Duodenal mucosa (tissue), 2 donors: ENCODE measurements around the gene TEKT3.

Experiments used
- H3K27ac ChIP-seq: one replicate; pipeline ENCODE4 v1.7.0; 2013; ENCODE audit warnings: low read depth, low read length
- H3K27me3 ChIP-seq, 2 donors: one replicate each; pipeline ENCODE4 v1.7.0; 2013; ENCODE audit warnings: low read length in 2 of 2, control low read depth in 1 of 2; ENCODE audit not compliant: insufficient read depth in 2 of 2, control insufficient read depth in 1 of 2
- H3K36me3 ChIP-seq, 2 donors: one replicate each; pipeline ENCODE4 v1.7.0; 2013; ENCODE audit warnings: low read length in 2 of 2, control low read depth in 1 of 2; ENCODE audit not compliant: insufficient read depth in 2 of 2, control insufficient read depth in 1 of 2
- H3K4me1 ChIP-seq, 2 donors: one replicate each; pipeline ENCODE4 v1.7.0; 2013; ENCODE audit warnings: low read length in 2 of 2, control low read depth in 1 of 2; ENCODE audit not compliant: insufficient read depth in 2 of 2, control insufficient read depth in 1 of 2
- H3K4me3 ChIP-seq, 2 donors: one replicate each; pipeline ENCODE4 v1.7.0; 2013; ENCODE audit warnings: low read length in 2 of 2, low read depth in 1 of 2
- H3K9ac ChIP-seq, 2 donors: one replicate each; pipeline ENCODE4 v1.7.0; 2013; ENCODE audit warnings: low read length in 2 of 2, low read depth in 1 of 2
- H3K9me3 ChIP-seq, 2 donors: one replicate each; pipeline ENCODE4 v1.7.0; 2013; ENCODE audit warnings: low read length in 2 of 2, control low read depth in 1 of 2; ENCODE audit not compliant: control insufficient read depth in 1 of 2

Gene TEKT3

DNA sequence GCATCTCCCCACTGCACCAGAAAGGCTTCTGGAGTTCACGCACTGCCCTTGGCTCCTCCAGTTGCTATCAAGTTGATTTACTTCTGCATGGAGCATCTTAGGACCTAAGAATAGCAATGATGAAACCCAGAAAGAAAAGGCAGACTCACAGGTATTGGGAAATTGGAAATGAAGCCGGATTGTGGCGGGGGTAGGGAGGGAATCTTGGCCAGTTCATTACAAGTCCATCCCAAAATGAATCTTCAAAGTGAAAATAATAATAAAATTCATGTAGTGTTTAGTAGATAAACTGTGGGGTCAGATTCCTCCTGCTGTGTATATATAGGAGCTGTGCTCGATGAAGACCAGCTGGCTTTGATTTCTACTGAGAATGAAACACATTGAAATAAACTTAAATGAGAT lies 33.7 kb downstream of the TEKT3 start:
- no peaks in the 10 kb centered on the region for H3K27me3 ChIP-seq
- H3K36me3 ChIP-seq: no peaks in the 10 kb centered on the region
- H3K9ac ChIP-seq: no peak overlapping the region
- H3K4me1 ChIP-seq: no peaks in the 10 kb centered on the region
- H3K9me3 ChIP-seq: no peaks in the 10 kb centered on the region
- H3K27ac ChIP-seq: no peak overlapping the region
- H3K4me3 ChIP-seq: no peak overlapping the region

DNA sequence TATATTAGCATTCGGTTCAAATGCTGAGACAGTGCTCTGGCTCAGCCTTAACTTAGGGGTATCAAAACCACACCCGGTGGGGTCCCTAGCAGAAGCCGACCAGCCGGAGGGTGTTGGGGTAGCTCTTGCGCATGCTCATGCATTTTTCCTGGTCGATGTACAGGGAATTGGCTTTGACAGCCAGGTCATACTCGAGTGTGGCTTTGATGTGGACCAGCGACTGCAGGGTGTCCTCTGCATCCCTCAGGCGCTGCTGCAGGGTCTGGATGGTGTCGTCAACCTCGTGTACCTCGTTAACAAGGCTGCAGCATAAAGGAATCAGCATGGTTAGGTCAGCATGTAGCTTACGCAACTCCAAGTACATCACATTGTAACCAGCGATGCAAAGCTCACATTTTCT lies 37.5 kb downstream of the TEKT3 start:
- Histone ChIP-seq H3K36me3 (no peaks in the 10 kb centered on the region), H3K4me1 (no peaks in the 10 kb centered on the region), H3K4me3 (no peak overlapping the region), H3K27ac (no peak overlapping the region), H3K9ac (no peak overlapping the region), H3K9me3 (no peaks in the 10 kb centered on the region), H3K27me3 (no peaks in the 10 kb centered on the region)

DNA sequence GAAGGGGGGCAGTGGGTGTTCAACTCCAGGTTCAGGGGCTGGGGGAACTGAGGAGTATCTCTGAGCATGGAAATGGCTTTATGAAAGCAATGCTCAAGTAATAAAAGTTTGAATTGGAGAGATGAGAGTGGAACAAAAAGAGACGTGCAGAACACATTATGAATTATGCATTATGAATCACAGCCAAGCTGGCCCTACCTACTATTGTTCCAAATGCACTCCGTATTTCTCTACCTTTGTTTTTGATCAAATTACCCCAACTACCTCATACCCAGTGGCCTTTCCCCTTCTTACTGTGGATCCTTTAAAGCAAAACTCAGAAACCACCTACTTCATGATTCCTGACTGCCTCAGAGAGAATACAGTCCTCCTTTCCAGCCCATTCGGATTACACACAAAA lies 38.1 kb downstream of the TEKT3 start:
- no peak overlapping the region for H3K9ac ChIP-seq
- H3K27ac ChIP-seq: no peak overlapping the region
- no peaks in the 10 kb centered on the region for H3K36me3 ChIP-seq
- no peaks in the 10 kb centered on the region for H3K4me1 ChIP-seq
- H3K4me3 ChIP-seq: no peak overlapping the region
- H3K27me3 ChIP-seq: no peaks in the 10 kb centered on the region
- no peaks in the 10 kb centered on the region for H3K9me3 ChIP-seq

DNA sequence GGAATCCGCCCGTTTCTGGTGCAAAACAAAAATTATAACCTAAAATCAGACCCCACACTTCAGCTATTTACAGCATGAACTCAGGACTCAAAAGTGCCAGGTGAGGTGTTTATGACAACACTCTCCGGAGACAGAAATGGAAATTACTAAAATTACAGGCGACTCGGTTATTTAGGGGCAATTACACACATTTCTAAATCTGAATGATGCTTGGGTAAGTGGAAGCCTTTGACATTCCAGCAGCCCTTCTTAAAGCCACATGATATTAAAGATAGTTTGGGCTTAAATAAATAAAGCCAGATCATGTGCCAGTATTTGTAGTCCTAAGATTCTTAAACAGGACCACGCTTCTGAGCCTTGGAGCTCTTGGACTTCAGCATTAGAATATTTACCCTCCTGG lies 39.6 kb downstream of the TEKT3 start:
- Histone ChIP-seq H3K36me3 (no peaks in the 10 kb centered on the region), H3K27ac (no peak overlapping the region), H3K9me3 (no peaks in the 10 kb centered on the region), H3K27me3 (no peaks in the 10 kb centered on the region), H3K9ac (no peak overlapping the region), H3K4me1 (no peaks in the 10 kb centered on the region), H3K4me3 (no peak overlapping the region)

DNA sequence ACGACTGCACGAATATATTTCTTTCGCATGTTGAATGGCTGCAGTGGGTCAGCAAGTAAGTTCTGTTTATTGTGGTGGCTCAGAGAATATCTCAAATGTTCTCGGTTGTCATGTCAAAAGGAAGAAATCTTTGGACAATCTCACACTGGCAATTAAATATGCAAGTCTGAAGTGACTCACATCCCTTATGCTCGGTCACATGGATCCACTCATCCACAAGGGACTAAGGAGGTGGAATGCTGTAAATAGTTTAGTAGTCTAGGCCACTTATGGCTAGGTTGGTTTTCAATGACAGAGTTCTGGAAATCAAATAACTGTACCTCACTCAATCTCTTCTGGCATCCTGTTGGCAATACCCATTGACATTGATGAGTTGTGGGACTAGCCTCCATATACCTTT lies 43.2 kb downstream of the TEKT3 start:
- no peaks in the 10 kb centered on the region for H3K27me3 ChIP-seq
- H3K9me3 ChIP-seq: no peaks in the 10 kb centered on the region
- no peak overlapping the region for H3K9ac ChIP-seq
- no peaks in the 10 kb centered on the region for H3K4me1 ChIP-seq
- no peaks in the 10 kb centered on the region for H3K36me3 ChIP-seq
- no peak overlapping the region for H3K27ac ChIP-seq
- no peak overlapping the region for H3K4me3 ChIP-seq

DNA sequence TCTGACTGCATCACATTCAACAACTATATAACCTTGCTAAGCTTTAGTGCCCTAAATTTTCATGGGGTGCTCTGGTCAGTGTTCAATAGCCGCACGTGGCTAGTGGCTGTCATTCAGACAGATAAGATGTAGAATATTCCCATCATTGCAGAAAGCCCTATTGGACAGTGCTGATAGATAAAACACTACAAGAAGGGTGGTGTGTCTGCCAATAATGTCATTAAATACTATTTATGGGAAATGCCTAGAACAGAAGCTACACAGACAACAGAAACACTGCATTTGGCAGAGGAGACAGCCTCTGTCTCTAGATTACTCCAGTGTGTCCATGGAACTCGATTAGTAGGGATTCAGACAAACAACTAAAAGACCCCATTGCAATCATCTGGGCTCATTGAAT lies 47.8 kb downstream of the TEKT3 start:
- no peaks in the 10 kb centered on the region for H3K4me1 ChIP-seq
- H3K27me3 ChIP-seq: no peaks in the 10 kb centered on the region
- H3K9ac ChIP-seq: no peak overlapping the region
- no peaks in the 10 kb centered on the region for H3K36me3 ChIP-seq
- no peak overlapping the region for H3K27ac ChIP-seq
- H3K4me3 ChIP-seq: no peak overlapping the region
- H3K9me3 ChIP-seq: no peaks in the 10 kb centered on the region

DNA sequence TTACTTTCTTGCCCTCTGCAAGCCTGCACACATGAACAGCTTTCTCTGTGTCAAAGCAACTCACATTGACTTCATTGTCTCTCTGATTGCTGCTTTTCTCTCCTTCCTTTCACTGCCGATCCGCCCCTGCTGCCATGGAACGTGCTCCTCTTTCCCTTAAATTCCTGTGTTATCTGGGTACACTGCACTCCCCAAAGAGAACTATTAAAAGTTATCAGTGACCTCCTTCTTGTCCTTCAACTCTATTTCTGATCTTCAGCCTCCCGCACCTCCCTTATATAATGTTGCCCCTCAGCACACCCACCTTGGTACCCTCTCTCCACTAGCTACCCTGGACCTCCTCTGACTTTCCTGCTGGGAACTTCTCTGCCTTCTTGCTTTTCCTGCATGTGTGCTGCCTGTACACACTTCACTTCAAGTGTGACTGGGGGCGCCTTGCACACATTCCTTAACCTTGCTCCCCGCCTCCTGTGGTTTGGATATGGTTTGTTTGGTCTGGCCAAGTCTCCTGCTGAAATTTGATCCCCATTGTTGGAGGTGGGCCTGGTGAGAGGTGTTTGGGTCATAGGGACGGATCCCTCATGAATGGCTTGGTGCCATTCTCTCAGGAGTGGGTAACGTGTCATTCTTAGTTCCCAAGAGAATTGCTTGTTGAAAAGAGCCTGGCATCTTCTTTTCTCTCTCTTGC lies 49.6 kb downstream of the TEKT3 start:
- Histone ChIP-seq H3K9ac (no peak overlapping the region), H3K9me3 (no peaks in the 10 kb centered on the region), H3K36me3 (no peaks in the 10 kb centered on the region), H3K27ac (no peak overlapping the region), H3K4me3 (no peak overlapping the region), H3K4me1 (no peaks in the 10 kb centered on the region), H3K27me3 (no peaks in the 10 kb centered on the region)

DNA sequence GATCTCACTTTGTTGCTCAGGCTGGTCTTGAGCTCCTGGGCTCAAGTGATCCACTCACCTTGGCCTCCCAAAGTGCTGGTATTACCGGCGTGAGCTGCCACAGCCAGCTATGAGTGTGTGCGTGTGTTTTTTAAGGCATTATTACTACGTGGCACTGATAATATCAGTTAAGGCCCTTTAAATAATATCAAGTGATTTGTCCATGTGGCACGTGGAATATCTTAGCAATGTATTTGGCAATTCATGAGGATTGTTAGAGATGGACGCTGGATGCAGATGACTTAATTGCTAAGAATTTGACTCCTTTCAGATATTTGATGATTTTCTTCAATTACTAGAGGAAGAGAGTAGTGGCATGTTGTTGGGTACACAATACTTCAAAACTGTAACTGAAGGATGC lies 50.8 kb downstream of the TEKT3 start:
- H3K36me3 ChIP-seq: no peaks in the 10 kb centered on the region
- H3K27me3 ChIP-seq: no peaks in the 10 kb centered on the region
- H3K4me3 ChIP-seq: no peak overlapping the region
- H3K27ac ChIP-seq: no peak overlapping the region
- H3K4me1 ChIP-seq: no peaks in the 10 kb centered on the region
- no peak overlapping the region for H3K9ac ChIP-seq
- H3K9me3 ChIP-seq: no peaks in the 10 kb centered on the region

DNA sequence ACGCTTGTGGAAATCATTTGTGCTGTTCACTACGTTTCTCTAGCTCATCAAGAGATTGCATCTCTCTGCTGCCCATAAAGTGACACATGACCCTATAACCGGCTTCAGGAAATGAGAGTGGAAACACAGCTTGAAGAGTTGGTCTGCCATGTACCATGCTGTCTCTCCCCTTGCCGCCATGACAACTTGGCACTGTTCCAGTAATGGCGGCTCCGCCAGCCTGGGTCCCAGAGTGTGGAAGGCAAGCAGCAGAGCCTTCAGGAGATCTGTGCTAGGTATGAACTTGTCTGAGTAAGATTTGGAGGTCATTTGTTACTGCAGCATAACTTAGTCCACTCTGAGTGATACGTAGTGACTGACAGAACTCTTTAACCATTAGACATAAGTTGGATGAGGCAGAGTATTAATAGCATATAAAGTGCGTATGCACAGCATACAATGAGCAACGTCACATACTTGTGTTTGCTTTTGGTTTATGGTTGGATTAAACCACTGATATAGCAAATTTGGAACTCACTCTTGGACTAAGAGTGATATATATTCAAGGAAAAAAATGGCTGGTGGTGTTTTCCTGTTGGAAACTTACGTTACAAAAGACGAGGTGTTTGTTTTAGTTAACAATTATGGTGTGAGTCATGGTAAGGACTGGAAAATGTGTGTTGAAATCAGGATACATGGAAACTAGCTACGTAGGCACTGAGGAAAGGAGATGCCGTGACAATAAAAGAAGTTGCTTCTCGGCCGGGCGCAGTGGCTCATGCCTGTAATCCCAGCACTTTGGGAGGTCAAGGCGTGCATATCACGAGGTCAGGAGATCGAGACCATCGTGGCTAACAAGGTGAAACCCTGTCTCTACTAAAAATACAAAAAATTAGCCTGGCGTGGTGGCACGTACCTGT lies 51.9 kb downstream of the TEKT3 start:
- Histone ChIP-seq H3K27me3 (no peaks in the 10 kb centered on the region), H3K4me3 (no peak overlapping the region), H3K27ac (no peak overlapping the region), H3K36me3 (no peaks in the 10 kb centered on the region), H3K4me1 (no peaks in the 10 kb centered on the region), H3K9ac (no peak overlapping the region), H3K9me3 (no peaks in the 10 kb centered on the region)

DNA sequence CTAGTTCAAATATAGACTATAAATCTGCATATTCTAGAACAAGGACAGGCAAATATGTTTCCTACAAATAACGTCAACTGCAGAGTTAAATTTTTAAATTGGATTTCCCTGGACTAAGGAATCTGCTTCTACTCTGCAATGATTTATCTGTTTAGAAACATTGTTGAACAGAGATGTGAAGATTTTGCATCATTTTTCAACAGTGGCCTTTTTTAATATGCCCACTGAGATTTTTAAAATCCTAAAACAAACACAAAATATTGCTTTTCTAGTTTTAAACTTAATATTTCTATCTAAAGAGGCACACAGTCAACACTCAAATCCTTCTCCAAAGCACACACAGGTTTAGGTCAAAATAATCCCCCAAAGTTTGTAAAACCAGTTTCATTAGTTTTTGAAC lies 52.5 kb downstream of the TEKT3 start:
- Histone ChIP-seq H3K27me3 (peaks cover 0 to 3% of the 10 kb centered on the region in 2 donors), H3K4me1 (no peaks in the 10 kb centered on the region), H3K27ac (no peak overlapping the region)

More for the DNA sequence above, 52.5 kb downstream of the TEKT3 start:
- no peaks in the 10 kb centered on the region for H3K9me3 ChIP-seq
- no peaks in the 10 kb centered on the region for H3K36me3 ChIP-seq
- H3K4me3 ChIP-seq: no peak overlapping the region
- H3K9ac ChIP-seq: no peak overlapping the region
